SU-DHL-6 (cell line): ENCODE measurements around the gene SRGAP3.

Experiments
- EZH2phosphoT487 ChIP-seq: fragments of 200-600 bp; sonication (generic), shearing (Covaris generic); conservative IDR thresholded peaks from 2 replicates; pipeline ENCODE4 v1.6.1; 2018; ENCODE audit warnings: mild to moderate bottlenecking, antibody characterized with exemption, low read length, moderate library complexity, mixed read lengths
- TF ChIP-seq, protein P1 (sequence below): fragments of 200-600 bp; sonication (generic); IDR thresholded peaks from one replicate; pipeline ENCODE4 v1.5.1; 2017; ENCODE audit warnings: antibody characterized with exemption, mild to moderate bottlenecking, low read length, moderate library complexity; ENCODE audit not compliant: insufficient read depth, poor library complexity, severe bottlenecking

DNA sequence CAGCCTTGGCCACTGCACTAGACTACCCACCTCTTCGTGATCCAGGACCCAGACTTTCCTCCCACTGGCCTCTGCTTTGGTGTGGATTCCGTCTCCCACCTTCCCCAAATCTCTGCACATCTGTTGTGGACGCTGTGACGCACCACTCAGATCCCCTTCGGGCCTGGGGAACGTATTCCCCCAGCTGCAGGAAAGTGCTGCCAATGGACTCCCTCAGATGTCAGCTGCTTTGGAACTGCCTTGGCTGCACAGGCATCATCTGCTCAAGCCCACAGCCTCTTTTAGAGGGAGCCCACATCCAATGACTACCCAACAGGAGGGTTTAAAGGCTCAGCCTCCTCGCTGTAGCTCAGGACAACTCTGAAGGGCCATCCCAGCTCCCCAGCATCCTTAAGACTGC, 152.0 kb downstream of the SRGAP3 start:
- TF ChIP-seq, protein P1, sequence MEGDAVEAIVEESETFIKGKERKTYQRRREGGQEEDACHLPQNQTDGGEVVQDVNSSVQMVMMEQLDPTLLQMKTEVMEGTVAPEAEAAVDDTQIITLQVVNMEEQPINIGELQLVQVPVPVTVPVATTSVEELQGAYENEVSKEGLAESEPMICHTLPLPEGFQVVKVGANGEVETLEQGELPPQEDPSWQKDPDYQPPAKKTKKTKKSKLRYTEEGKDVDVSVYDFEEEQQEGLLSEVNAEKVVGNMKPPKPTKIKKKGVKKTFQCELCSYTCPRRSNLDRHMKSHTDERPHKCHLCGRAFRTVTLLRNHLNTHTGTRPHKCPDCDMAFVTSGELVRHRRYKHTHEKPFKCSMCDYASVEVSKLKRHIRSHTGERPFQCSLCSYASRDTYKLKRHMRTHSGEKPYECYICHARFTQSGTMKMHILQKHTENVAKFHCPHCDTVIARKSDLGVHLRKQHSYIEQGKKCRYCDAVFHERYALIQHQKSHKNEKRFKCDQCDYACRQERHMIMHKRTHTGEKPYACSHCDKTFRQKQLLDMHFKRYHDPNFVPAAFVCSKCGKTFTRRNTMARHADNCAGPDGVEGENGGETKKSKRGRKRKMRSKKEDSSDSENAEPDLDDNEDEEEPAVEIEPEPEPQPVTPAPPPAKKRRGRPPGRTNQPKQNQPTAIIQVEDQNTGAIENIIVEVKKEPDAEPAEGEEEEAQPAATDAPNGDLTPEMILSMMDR, result no peak
- no peak for TF ChIP-seq EZH2phosphoT487
